Ishikawa (cell line): ENCODE data around the gene UCK1.

Source experiments
- CEBPB ChIP-seq: IDR thresholded peaks from 2 replicates; pipeline ENCODE4 v1.6.1; 2012
- EP300 ChIP-seq: IDR thresholded peaks from 2 replicates; pipeline ENCODE4 v1.6.1; 2012; ENCODE audit warnings: borderline replicate concordance
- REST ChIP-seq: IDR thresholded peaks from 2 replicates; pipeline ENCODE4 v1.6.1; 2012; ENCODE audit warnings: low read depth, mild to moderate bottlenecking
- TCF12 ChIP-seq: IDR thresholded peaks from 2 replicates; pipeline ENCODE4 v1.6.1; 2012; ENCODE audit warnings: low read depth
- YY1 ChIP-seq: IDR thresholded peaks from 2 replicates; pipeline ENCODE4 v1.6.1; 2012; ENCODE audit warnings: low read depth

GRCh38 chr9:131543141-131543540, 12.1 kb upstream of the UCK1 start:
- no peak for TF ChIP-seq TCF12
- TF ChIP-seq EP300, result no peak
- no peak for TF ChIP-seq REST
- no peak for TF ChIP-seq YY1
- TF ChIP-seq CEBPB, result no peak
